ENCODE results near the gene RAB8B.

Gene RAB8B

DNA sequence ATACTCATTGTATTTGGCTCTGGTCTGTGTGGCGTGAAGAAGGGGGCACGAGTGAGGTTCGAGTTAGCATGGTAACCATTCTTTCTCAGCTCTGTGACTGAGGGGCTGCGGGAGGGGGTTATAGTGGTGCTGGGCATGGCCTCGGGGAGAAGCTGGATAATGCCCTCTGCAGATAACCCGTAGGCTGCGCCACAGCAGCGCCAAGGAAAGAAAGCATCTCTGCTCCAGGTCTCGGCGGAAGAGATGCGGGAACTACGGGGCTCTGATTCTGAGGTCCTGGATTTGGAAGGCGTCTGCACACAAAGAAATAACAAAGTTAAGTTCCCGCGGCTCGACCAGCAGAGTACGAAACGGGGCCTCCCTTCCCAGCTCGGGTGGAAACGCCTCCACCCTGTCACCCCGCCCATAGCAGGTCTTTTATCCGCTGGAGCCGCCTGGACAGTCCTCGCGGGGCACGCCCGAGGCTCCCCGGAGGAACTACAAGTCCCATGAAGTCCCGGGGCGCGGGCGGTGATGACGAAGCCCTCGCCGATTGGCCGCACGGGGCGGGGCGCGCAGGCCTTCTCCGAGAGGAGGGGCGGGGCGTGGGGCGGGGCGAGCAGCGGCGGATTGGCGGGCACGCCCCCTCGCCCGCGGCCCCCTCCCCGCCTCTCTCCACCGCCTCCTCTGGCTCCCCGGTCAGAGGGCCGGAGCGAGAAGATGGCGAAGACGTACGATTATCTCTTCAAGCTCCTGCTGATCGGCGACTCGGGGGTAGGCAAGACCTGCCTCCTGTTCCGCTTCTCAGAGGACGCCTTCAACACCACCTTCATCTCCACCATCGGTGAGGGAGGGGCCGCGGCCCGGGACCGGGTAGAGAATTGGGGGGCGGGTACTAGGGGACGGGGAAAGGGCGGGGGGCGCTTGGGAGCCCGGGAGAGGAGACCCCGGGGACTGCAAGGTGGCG lies at the start of gene RAB8B:
Gene RAB8B (plus strand): TSS at position 681 of the 946 bp plus-strand sequence. CDS start 19 bp downstream, at position 700.
- DNase-seq: peak; percentile 98

DNA sequence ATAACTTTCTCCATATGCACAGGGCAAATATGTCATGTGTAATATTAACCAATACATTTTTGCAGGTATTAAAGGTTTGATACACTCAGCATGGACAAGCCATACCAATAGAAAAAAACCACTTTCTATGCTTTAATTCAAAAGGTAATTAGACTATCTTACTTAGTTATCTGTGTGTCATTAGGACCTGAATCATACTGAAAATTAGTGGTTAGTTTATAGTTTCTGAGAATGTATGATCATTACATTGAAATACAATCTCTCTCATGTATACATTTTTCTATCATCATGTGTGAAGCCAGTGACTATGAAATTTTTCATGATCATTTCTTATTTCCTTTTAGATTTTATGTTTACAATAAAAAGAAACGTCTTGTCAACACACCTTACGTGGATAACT lies 48.5 kb upstream of the RAB8B start:
- no peak for DNase-seq

DNA sequence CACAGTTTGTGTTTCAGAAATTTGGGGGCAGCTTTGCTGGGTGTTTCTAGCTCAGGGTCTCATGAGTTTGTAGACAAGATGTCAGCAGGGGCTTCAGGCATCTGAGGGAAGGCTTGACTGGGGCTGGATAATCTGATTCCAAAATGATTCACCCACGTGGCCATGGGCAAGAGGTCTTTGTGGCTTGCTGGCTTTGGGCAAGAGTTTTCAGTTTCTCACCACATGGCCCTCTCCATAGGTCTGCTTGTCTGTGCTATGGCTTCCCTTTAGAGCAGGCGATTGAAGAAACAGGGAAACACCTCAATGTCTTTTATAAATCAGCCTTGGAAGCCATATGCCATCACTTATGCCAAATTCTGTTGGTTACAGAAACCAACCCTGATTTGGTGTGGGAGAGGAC lies 44.0 kb upstream of the RAB8B start:
- no peak for DNase-seq

DNA sequence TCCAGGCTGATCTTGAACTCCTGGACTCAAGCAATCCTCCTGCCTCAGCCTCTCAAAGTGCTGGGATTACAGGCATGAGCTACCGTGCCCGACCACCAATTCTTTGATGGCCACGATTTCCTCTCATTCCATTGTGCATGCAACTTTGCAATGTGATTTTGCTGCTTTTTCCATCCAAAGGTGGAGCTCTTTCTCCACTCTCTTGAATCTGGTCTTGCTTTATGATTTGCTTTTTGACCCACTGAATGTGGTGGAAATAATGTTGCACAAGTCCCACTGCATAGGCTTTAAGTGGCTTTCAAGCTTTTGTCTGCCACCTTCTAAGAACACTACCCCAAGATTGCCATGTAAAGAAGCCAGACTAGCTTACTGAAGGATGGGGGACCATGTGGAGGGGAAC lies 42.7 kb upstream of the RAB8B start:
- DNase-seq: no peak

DNA sequence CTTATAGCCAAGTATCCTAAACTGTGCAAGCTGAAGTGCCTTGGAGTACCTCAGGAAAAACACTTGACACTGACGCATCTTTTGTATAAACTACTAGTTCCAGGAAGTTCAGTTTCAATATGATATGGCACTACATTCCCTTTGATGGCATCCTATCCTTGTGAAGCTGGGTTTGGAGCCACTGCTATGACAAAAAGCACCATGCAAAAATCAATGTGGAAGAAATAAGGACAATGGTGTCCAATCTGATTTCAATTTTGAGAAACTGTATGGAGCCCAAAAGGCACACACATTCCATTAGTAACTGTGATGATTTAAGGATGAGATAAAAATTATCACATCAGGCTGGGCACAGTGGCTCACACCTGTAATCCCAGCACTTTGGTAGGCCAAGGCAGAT lies 37.7 kb upstream of the RAB8B start:
- no peak for DNase-seq

DNA sequence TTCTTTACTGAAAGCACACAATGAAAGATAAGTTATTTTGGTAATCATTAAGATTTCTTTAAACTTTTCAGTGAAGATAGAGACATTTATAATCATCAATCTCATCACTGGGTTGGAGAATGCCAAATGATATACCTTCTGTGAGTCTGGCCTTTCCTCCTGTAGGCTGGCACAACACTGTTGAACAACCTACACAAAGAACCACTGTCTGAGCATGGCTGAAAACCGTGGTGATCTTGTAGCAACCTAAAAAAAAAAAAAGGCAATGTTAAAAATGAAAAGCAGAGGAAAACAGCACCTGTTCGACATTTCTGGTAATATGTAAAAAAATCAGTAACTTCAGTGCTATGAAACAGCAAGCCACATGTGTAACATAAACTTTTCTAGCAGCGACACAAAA lies 33.9 kb upstream of the RAB8B start:
- no peak for DNase-seq

DNA sequence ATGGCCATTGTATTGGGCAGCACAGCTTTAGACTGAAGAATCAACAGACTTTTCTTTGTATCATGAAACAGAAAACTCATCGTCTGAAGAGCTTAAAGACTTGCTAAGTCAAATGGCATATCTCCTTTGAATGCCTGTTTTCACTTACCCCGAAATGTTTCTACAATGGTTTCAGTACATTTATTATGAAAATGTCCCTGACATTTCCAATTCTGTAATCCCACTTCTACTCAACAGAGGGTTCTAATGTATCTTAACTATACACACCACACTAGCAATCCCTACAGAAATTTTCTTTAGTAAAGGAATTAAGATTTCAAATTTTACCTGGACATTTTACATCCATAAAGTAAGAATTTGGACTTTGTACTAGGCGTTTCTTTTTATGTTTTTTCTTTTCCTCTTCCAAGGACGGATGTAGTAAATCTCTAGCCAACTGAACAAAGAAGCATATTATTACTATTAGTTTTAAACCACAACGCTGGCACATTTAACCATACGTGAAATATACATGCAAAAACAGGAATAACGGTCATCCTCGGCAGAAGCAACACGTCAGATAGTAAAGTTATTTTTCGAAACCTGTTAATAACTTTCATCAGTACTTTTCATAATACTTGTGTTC lies 33.2 kb upstream of the RAB8B start:
- no peak for DNase-seq

DNA sequence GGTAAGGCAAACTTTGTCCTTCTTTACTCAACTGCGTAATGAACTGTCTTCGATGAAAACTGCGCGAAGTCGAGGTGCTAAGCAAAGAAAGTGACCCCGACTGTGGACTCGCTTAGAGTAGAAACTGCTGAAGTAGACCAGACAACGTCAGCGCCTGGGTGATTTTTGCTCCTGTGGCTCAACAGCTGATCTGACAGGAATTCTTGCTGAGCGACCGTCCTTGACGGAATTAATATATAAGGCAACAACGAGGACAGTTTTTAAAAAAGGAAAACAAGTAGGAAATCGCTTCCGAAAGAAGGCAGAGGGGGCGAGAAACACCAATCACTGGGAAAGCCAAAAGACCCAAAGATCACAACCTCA lies 32.7 kb upstream of the RAB8B start:
- DNase-seq: no peak

DNA sequence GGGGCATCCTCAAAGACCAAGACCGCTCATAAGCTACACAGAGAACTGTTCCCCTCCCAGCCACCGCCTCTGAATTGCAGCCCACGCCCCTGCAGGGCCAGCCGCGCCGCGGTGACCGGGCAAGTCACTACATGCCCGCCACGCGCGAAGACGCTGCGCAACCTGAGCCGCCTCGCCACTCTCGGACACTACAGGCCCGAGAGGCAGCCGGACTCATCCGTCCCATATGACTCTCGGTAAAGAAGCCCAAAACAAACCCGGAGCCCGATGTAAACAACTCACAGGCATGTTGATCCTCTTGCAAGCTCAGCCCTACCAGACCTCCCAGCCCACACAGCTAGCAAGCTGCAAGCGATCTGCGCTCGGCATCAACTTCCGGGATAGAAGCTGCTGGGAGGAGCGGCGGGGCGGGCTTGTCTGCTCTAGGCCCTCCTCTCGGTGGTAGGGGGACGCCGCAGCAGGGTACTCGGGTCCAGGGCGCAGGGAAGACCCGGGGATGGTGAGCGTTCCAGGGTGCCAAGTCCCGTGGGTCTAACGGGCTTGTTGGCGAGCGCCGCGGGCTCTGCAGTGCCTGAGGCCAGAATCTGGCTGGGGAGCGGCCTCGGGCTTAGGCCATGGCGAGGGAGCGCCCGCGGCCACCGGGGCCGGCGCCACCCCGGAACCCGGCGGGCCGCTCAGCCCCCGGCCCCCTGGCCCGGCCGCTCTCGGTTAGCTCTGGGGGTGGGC lies 32.1 kb upstream of the RAB8B start, which contains the start of gene RPS27L:
Gene RPS27L (minus strand): TSS at position 360 of the 726 bp plus-strand sequence. CDS start 72 bp downstream, at position 288.
- DNase-seq: peak; percentile 92

DNA sequence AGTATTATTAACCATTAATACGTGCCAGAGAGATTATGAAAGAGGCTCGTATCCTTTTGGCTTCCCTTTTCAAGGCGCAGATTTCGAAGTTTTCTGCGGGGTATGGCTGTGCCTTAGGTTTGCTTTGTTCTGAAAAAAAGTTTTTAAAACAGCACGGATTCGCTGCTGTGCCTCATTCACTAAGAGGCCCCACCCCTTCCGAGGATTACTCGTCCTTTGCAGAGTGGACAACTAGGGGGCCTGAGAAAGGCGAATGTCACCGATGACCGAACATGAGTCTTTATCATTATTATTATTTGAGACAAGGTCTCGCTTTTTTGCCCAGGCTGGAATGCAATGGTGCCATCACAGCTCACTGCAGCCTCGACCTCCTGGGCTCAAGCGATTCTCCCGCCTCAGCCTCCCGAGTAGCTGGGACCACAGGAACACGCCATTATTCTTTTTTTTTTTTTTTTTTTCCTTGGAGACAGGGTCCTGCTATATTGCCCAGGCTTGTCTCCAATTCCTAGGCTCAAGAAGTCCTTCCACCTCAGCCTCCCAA lies 31.4 kb upstream of the RAB8B start:
- DNase-seq: peak; percentile 33

DNA sequence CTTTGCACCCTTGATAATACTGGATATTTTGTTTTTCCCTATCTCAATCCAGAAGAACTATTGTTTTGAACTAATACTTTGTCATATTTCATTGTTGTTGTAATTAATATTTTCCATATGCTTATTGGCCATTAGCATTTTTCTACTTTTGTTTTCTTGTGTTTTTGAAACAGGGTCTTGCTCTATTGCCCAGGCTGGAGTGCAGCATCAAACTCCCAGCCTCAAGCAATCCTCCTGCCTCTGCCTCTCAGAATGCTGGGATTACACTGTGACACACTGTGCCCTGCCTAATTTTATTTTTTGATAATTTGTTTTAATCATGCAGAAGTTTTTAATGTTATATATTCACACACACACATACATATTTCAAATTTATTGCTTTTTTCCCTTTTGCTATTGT lies 28.8 kb upstream of the RAB8B start:
- no peak for DNase-seq

DNA sequence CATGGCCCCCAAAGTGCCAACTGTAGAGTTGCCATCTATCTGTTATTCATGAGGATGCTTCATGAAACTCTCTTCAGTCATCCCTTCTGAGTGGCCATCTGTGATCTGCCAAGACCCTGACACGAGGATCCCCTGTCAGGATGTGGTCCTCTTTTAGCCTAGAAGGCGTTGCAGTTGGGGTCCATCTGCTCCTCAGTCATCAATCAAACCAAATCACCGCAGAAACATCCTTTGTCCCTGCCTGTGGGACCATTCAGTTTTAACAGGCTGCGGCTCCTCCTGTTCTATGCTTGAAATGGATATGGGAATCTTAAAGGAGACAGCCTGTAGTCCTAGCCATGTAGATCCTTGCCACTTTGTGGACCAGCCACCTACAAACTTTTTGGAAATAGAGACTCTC lies 26.2 kb upstream of the RAB8B start:
- no peak for DNase-seq

DNA sequence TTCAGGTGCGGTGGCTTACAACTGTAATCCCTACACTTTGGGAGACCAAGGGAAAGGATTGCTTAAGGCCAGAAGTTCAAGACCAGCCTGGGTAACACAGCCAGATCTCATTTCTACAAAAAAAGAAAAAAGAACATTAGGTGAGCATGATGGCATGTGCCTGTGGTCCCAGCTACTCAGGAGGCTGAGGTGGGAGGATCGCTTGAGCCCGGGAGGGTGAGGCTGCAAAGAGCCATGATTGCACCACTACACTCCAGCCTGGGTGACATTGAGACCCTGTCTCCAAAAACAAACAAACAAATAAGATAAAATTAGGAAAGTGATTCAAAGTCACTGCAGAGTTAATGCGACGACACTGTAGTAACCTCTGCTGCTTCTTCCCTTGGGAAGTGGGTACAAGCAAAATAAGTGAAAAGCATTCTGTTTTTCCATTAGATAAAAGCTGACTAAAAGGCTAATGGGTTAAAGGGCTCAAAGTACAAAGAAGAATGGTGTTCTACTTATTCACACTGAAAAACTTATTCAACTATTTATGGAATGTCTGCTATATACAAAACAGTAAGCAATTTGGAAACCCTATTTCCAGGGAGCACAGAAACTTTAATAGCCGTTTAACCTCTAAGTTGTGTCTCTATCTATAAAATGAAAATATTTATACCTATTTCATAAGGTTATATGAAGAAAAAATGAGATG lies 24.1 kb upstream of the RAB8B start:
- DNase-seq: no peak

DNA sequence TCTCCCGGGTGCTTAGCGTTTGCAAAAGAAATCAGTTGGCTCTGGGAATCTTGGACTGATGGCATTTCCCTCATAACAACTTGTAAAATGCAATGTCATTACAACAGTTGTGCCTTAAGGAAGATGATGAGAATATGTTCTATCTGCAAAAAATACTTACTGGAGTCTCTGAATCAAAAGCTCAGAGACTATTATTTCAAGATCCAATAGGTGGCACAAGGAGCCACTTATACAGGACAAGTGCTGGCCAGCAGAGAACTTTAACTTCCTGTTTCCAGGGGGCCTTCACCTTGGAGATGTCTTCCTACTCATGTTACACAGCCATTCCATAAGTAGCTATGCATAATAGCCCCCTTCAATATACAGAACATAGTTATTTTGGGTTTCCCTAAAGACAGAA lies 23.2 kb upstream of the RAB8B start:
- DNase-seq: no peak

DNA sequence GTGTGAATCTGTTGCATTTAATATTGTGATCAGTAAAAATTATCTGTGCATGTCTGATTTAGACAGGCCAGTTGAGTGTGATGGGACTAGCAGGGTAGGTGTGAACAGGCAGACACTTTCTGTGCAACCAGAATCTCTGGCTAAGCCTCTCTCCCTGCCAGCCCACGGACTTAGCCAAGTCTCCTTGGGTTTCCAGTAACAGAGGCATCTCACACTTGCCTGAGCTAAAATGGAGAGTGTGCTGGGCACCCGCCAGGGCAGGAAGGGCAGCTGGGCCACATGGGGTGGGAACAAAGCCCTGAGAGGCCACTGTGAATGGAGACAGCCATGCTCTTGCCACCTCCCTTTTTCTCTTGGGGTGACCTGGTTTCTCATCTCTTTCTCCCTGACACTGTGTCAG lies 19.6 kb upstream of the RAB8B start:
- DNase-seq: no peak

DNA sequence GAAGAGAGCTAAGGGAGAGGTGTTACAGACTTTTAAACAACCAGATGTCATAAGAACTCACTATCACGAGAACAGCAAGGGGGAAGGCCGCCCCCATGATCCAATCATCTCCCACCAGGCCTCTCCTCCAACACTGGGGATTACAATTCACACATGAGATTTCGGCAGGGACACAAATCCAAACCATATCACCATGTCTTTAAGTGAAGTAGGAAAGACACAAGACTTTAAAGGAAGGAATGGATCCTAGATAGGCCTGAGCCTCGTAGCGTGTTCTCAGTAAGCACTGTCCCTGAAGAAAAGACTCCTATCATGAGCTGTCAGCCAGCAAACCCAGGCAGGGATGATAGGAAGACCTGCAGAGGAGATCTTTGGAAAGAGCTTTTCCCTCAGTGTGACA lies 17.0 kb upstream of the RAB8B start:
- no peak for DNase-seq

DNA sequence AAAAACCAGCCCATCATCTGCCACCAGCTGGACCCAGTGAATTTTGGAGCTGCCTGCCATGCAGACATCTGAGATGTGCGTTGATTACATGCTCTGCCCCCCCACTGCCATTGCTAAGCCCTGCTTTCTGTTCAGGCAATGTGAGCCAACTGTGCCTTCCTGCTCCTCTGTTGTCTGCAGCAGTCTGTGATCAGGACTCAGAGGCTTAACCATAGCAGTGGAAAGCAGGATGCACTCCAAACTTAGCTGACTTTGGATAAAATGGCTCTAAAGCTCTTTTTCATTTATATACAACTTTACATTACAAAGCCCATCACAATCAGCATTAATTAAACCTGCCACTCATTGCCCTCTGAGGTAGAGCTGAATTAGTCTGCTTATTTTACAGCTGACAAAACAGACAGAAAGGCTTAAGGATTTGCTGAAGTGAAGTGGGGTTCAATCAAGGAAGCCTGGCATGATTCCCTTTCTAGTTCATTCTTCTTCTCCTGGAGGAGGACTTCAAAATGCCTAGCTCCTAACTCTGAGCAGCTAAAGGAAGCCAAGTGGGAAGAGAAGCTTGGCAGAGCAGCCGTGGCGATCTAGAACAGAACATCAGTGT lies 16.5 kb upstream of the RAB8B start:
- no peak for DNase-seq

DNA sequence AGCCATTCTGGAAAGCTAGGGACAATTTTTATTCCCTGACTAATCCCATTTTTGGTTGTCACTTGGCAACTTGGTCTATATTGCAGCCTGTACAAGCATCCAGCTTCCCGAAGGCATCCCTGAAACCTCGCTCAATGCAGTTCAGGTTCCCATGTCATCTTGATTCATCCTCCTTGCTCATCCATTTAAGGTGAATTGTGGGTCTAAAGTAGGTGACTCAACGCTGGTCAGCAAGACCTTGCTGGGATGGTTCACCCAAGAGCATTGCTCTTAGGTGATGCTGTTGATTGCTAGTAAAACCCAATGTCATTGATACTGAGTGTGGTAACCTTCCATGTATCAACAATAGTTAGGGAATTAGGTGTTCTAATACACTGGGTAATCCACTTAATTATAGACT lies 13.1 kb upstream of the RAB8B start:
- DNase-seq: no peak

DNA sequence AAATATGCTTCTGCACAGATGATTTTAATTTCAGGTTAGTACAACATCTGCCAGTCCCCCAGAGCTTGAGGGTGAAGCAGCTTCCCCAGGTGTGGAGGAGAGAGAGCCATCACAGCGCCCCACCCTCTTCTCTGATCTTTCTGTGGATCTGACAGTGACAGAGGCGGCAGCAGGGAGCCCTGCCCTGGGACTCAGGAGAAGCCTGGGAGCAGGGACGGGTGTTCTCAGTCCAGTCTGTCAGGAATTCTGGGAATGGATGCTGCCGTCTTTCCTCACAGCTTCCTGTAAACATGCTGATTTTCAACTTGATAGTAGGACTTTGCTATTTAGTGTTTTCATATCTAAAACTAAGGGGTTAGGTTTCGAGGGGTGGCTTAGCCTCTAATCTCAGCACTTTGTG lies 11.4 kb upstream of the RAB8B start:
- DNase-seq: no peak

DNA sequence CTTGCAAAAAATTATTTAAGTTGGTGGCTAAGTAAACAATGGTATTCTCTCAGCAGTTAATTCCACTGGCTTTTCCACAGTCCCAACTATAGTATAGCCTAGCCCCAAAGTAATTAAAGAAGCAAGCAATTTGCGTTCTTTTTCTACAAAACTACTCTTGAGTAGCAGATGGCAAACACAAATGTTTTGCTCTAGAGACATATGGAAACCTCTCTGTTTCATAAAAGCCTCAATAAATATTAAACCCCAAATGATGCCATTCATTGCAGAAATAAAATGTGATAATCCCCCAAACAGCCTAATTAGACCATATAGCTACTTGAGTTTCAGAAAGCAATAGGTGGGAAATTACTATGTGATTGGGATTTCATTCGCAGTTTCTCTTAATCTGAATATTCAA lies 8.7 kb upstream of the RAB8B start:
- DNase-seq: no peak

DNA sequence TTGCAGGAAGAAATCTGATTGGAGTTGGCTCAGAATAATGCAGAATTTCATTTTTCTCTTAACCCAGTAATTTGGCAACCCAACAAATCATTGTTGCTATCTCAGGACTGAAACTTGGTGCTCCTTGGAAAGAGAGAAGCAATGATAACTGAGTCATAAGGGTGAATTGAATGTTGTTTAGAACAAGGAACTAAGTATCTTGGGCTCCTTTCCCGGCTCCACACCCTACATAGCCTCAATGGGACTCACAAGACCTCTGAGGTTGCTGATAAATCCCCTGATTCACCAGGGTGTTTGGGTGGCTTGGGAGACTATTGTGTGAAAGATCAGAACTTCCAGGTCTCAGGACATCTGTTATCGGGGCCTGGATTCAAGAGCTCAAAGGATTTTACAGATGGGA lies 7.8 kb upstream of the RAB8B start:
- DNase-seq: no peak

DNA sequence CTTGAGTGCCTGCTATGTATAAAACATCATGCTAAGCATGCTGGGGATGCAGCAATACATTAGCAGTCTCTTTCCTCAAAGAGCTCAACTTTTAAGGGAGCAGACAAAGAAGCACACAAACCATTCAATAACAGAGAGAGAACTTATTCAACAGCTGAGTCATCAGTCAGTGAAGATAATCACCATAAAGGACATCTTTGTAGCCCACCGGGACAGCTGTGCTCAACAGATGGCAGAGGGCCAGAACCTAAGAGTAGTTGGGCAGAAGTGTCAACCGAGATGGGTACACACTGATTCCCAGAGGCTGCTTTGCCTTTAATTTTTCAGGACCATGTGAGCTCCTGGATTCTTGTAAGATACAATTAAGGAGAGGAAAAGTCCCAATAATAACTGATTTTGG lies 4.2 kb upstream of the RAB8B start:
- DNase-seq: no peak
